ENCODE data around the gene PPP1R12C. TPM values are rescaled to one million over a fixed set of nuclear protein-coding genes. Genes with fewer than 3 reads are reported as not detected.

The PPP1R12C gene
- total RNA-seq, 1 donor from 2014 or later = 62.9 TPM

GRCh38 chr19:55087542-55087901 lies 29.9 kb downstream of the PPP1R12C start:
- no peak for TF ChIP-seq CTCF (IDR thresholded peaks at IDR 0.05; ENCODE audit: insufficient read depth, low read length, poor library complexity, severe bottlenecking)
- Histone ChIP-seq H3K36me3 (ENCODE audit: control insufficient read depth, insufficient read depth, low read length) (peaks cover 4% of the 10 kb centered on the region), H3K4me3 (ENCODE audit: low read depth, low read length) (peak overlapping the region; percentile 36), H3K27me3 (ENCODE audit: control insufficient read depth, insufficient read depth, low read length) (peaks cover 16% of the 10 kb centered on the region)
- no peak for DNase-seq (ENCODE audit: low read depth)

- Histone ChIP-seq H3K27me3 (ENCODE audit: control insufficient read depth, insufficient read depth, low read length) (peaks cover 21% of the 10 kb centered on the region), H3K4me3 (ENCODE audit: low read depth, low read length) (peak overlapping the region; percentile 36), H3K36me3 (ENCODE audit: control insufficient read depth, insufficient read depth, low read length) (peaks cover 4% of the 10 kb centered on the region)
- no peak for TF ChIP-seq CTCF (IDR thresholded peaks at IDR 0.05; ENCODE audit: insufficient read depth, low read length, poor library complexity, severe bottlenecking)
- DNase-seq (ENCODE audit: low read depth) = peak; percentile 80
Measured at GRCh38 chr19:55086730-55087541, 30.5 kb downstream of the PPP1R12C start.

GRCh38 chr19:55085923-55086715 lies 31.3 kb downstream of the PPP1R12C start:
- Histone ChIP-seq H3K36me3 (ENCODE audit: control insufficient read depth, insufficient read depth, low read length) (peaks cover 1% of the 10 kb centered on the region), H3K27me3 (ENCODE audit: control insufficient read depth, insufficient read depth, low read length) (peaks cover 30% of the 10 kb centered on the region), H3K4me3 (ENCODE audit: low read depth, low read length) (peak overlapping the region; percentile 36)
- TF ChIP-seq CTCF (IDR thresholded peaks at IDR 0.05; ENCODE audit: insufficient read depth, low read length, poor library complexity, severe bottlenecking) = no peak
- DNase-seq (ENCODE audit: low read depth) = no peak

GRCh38 chr19:55084416-55084815 lies 33.0 kb downstream of the PPP1R12C start:
- no peaks in the 10 kb centered on the region for H3K36me3 ChIP-seq (ENCODE audit: control insufficient read depth, insufficient read depth, low read length)
- peaks cover 43% of the 10 kb centered on the region for H3K27me3 ChIP-seq (ENCODE audit: control insufficient read depth, insufficient read depth, low read length)
- no peak overlapping the region for H3K4me3 ChIP-seq (ENCODE audit: low read depth, low read length)
- TF ChIP-seq CTCF (IDR thresholded peaks at IDR 0.05; ENCODE audit: insufficient read depth, low read length, poor library complexity, severe bottlenecking) = no peak
- DNase-seq (ENCODE audit: low read depth) = no peak

- no peak for TF ChIP-seq CTCF (IDR thresholded peaks at IDR 0.05; ENCODE audit: insufficient read depth, low read length, poor library complexity, severe bottlenecking)
- H3K27me3 ChIP-seq (ENCODE audit: control insufficient read depth, insufficient read depth, low read length) = peaks cover 47% of the 10 kb centered on the region
- H3K4me3 ChIP-seq (ENCODE audit: low read depth, low read length) = no peak overlapping the region
- no peaks in the 10 kb centered on the region for H3K36me3 ChIP-seq (ENCODE audit: control insufficient read depth, insufficient read depth, low read length)
- no peak for DNase-seq (ENCODE audit: low read depth)
Measured at GRCh38 chr19:55083004-55083850, 34.2 kb downstream of the PPP1R12C start.
